ENCODE data around the gene USP16.

The USP16 gene

DNA sequence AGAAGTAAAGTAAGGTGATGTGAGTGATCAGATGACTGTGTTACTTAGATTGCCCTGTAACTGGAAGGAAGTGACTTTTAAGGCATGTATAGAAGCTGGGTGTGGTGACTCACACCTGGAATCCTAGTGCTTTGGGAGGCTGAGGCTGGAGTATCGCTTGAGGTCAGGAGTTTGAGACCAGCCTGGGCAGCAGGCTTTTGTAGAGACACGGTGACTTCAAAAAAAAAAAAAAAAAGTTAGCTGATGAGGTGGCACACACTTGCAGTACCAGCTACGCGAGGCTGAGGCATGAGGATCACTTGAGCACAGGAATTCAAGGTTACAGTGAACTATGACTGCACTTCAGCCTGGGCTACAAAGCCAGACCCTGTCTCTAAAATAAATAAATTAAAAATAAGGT is 2.3 kb upstream of the USP16 start:
- ChIA-PET POLR2A (interaction anchor here (0.9 to 2.1 kb wide), 2 partner anchors 20 to 51 kb away, joined by 3 to 12 read pairs; partner anchors contain the start of gene CCT8), CTCF (no interaction called here)
- DNase-seq (ENCODE audit: extremely low spot score), result no peak
- TF ChIP-seq LEF1 (IDR thresholded peaks at IDR 0.05; ENCODE audit: borderline replicate concordance) (no peak), FOXA1 (IDR thresholded peaks at IDR 0.05) (no peak), HDGF (IDR thresholded peaks at IDR 0.05; ENCODE audit: borderline replicate concordance) (no peak), TARDBP (IDR thresholded peaks at IDR 0.05) (no peak), NFRKB (IDR thresholded peaks at IDR 0.05) (no peak), ELF4 (IDR thresholded peaks at IDR 0.05) (no peak), ZNF384 (IDR thresholded peaks at IDR 0.05) (no peak), CTBP1 (IDR thresholded peaks at IDR 0.05; ENCODE audit: borderline replicate concordance) (no peak), FOXK2 (IDR thresholded peaks at IDR 0.05) (no peak), L3MBTL2 (conservative IDR thresholded peaks at IDR 0.05) (no peak), SUZ12 (IDR thresholded peaks at IDR 0.05) (no peak), SP1 (IDR thresholded peaks at IDR 0.05) (no peak), ARNT (IDR thresholded peaks at IDR 0.05) (no peak), FOXM1 (IDR thresholded peaks at IDR 0.05; ENCODE audit: borderline replicate concordance) (no peak)

DNA sequence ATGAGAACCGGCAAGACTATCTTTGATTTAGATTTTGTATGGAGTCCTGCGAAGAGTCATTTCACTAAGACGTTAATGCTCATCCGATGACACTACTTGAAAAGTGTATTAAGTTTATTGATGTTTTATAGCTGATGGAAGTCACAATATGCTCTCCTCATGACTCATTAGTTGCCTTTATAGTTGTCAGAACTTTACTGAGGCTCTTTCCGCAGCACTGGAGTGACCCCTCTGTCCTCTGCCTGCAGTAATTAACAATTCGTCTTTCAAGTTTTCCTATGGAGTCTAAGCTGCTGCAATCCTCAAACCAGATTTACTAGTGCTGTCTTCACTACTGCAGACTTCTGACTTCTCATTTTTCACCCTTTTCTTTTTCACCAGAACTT is 853 bp downstream of the USP16 start:
- POLR2A ChIA-PET, result interaction anchor here (0.7 to 4.5 kb wide), 14 partner anchors 8 to 130 kb away, joined by 3 to 55 read pairs (median 4); partner anchors contain the start of genes CCT8 and LTN1
- TF ChIP-seq HDGF (IDR thresholded peaks at IDR 0.05; ENCODE audit: borderline replicate concordance), result no peak
- no peak for TF ChIP-seq FOXM1 (IDR thresholded peaks at IDR 0.05; ENCODE audit: borderline replicate concordance)
- no peak for TF ChIP-seq ELF4 (IDR thresholded peaks at IDR 0.05)
- TF ChIP-seq PKNOX1 (IDR thresholded peaks at IDR 0.05), result no peak
- no peak for TF ChIP-seq SUZ12 (IDR thresholded peaks at IDR 0.05)
- TF ChIP-seq SP1 (IDR thresholded peaks at IDR 0.05), result no peak
- no peak for TF ChIP-seq TARDBP (IDR thresholded peaks at IDR 0.05)
- CTCF ChIA-PET, result no interaction called here
- DNase-seq (ENCODE audit: extremely low spot score), result no peak

GRCh38 chr21:29029524-29029923 is 5.1 kb downstream of the USP16 start:
- ChIA-PET POLR2A (no interaction called here), CTCF (no interaction called here)
- TF ChIP-seq CTBP1 (IDR thresholded peaks at IDR 0.05; ENCODE audit: borderline replicate concordance) (no peak), LEF1 (IDR thresholded peaks at IDR 0.05; ENCODE audit: borderline replicate concordance) (no peak), FOXA1 (IDR thresholded peaks at IDR 0.05) (no peak), SUZ12 (IDR thresholded peaks at IDR 0.05) (no peak), FOXK2 (IDR thresholded peaks at IDR 0.05) (no peak), HDGF (IDR thresholded peaks at IDR 0.05; ENCODE audit: borderline replicate concordance) (no peak), SP1 (IDR thresholded peaks at IDR 0.05) (no peak), BHLHE40 (IDR thresholded peaks at IDR 0.05; ENCODE audit: borderline replicate concordance) (no peak), NFRKB (IDR thresholded peaks at IDR 0.05) (no peak), L3MBTL2 (conservative IDR thresholded peaks at IDR 0.05) (no peak), ELF4 (IDR thresholded peaks at IDR 0.05) (no peak), TARDBP (IDR thresholded peaks at IDR 0.05) (no peak), FOXM1 (IDR thresholded peaks at IDR 0.05; ENCODE audit: borderline replicate concordance) (no peak), ARNT (IDR thresholded peaks at IDR 0.05) (no peak), PKNOX1 (IDR thresholded peaks at IDR 0.05) (no peak), ZNF384 (IDR thresholded peaks at IDR 0.05) (no peak)
- DNase-seq (ENCODE audit: extremely low spot score), result no peak

DNA sequence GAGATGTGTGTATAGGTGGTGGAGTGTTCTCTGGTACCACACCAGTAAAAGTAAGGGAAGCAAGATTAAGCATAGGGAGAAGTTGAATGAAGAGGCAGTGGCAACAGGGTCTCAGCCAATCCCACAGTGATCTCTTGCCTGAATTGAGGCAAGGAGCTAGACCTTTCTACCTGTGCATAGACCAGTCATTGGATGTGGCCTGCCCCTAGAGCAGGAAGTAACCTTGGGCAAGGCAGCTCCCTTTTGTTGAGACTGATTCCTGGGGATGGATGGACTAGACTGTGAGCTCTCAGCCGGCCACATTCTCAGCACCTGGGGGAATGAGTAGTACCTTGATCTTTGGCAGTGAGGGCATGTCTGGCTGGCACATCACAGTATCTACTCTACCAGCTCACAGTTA is 6.4 kb downstream of the USP16 start:
- TF ChIP-seq FOXK2 (IDR thresholded peaks at IDR 0.05) (no peak), FOXA1 (IDR thresholded peaks at IDR 0.05) (no peak), FOXM1 (IDR thresholded peaks at IDR 0.05; ENCODE audit: borderline replicate concordance) (no peak), SP1 (IDR thresholded peaks at IDR 0.05) (no peak), CTBP1 (IDR thresholded peaks at IDR 0.05; ENCODE audit: borderline replicate concordance) (no peak), L3MBTL2 (conservative IDR thresholded peaks at IDR 0.05) (no peak), LEF1 (IDR thresholded peaks at IDR 0.05; ENCODE audit: borderline replicate concordance) (no peak), TARDBP (IDR thresholded peaks at IDR 0.05) (no peak), ZNF384 (IDR thresholded peaks at IDR 0.05) (no peak), SUZ12 (IDR thresholded peaks at IDR 0.05) (no peak), PKNOX1 (IDR thresholded peaks at IDR 0.05) (no peak), NFRKB (IDR thresholded peaks at IDR 0.05) (no peak), BHLHE40 (IDR thresholded peaks at IDR 0.05; ENCODE audit: borderline replicate concordance) (no peak)
- DNase-seq (ENCODE audit: extremely low spot score), result no peak
- ChIA-PET POLR2A (no interaction called here), CTCF (interaction anchor here (1.0 kb wide), 1 partner anchor 10 kb away, joined by 4 read pairs; no protein-coding TSS in a partner anchor)

GRCh38 chr21:29033301-29033700 is 8.8 kb downstream of the USP16 start:
- DNase-seq (ENCODE audit: extremely low spot score), result no peak
- POLR2A ChIA-PET, result interaction anchor here (1.1 to 1.2 kb wide), 2 partner anchors 9 to 31 kb away, joined by 3 to 4 read pairs; partner anchors contain the start of gene USP16
- TF ChIP-seq SP1 (IDR thresholded peaks at IDR 0.05), result no peak
- no peak for TF ChIP-seq TARDBP (IDR thresholded peaks at IDR 0.05)
- TF ChIP-seq FOXK2 (IDR thresholded peaks at IDR 0.05), result no peak
- no peak for TF ChIP-seq ARNT (IDR thresholded peaks at IDR 0.05)
- TF ChIP-seq LEF1 (IDR thresholded peaks at IDR 0.05; ENCODE audit: borderline replicate concordance), result no peak
- no peak for TF ChIP-seq FOXA1 (IDR thresholded peaks at IDR 0.05)
- no peak for TF ChIP-seq NFRKB (IDR thresholded peaks at IDR 0.05)
- TF ChIP-seq FOXM1 (IDR thresholded peaks at IDR 0.05; ENCODE audit: borderline replicate concordance), result no peak
- TF ChIP-seq L3MBTL2 (conservative IDR thresholded peaks at IDR 0.05), result no peak
- CTCF ChIA-PET, result no interaction called here

GRCh38 chr21:29033871-29034270 is 9.4 kb downstream of the USP16 start:
- no peak for TF ChIP-seq TARDBP (IDR thresholded peaks at IDR 0.05)
- TF ChIP-seq FOXM1 (IDR thresholded peaks at IDR 0.05; ENCODE audit: borderline replicate concordance), result no peak
- TF ChIP-seq CTBP1 (IDR thresholded peaks at IDR 0.05; ENCODE audit: borderline replicate concordance), result no peak
- no peak for TF ChIP-seq BHLHE40 (IDR thresholded peaks at IDR 0.05; ENCODE audit: borderline replicate concordance)
- TF ChIP-seq LEF1 (IDR thresholded peaks at IDR 0.05; ENCODE audit: borderline replicate concordance), result no peak
- TF ChIP-seq SP1 (IDR thresholded peaks at IDR 0.05), result no peak
- TF ChIP-seq FOXA1 (IDR thresholded peaks at IDR 0.05), result no peak
- no peak for TF ChIP-seq ARNT (IDR thresholded peaks at IDR 0.05)
- no peak for TF ChIP-seq HDGF (IDR thresholded peaks at IDR 0.05; ENCODE audit: borderline replicate concordance)
- TF ChIP-seq NFRKB (IDR thresholded peaks at IDR 0.05), result no peak
- no peak for TF ChIP-seq ZNF384 (IDR thresholded peaks at IDR 0.05)
- no peak for TF ChIP-seq PKNOX1 (IDR thresholded peaks at IDR 0.05)
- TF ChIP-seq SUZ12 (IDR thresholded peaks at IDR 0.05), result no peak
- TF ChIP-seq FOXK2 (IDR thresholded peaks at IDR 0.05), result no peak
- no peak for TF ChIP-seq L3MBTL2 (conservative IDR thresholded peaks at IDR 0.05)
- TF ChIP-seq ELF4 (IDR thresholded peaks at IDR 0.05), result no peak
- CTCF ChIA-PET, result no interaction called here
- no peak for DNase-seq (ENCODE audit: extremely low spot score)
- POLR2A ChIA-PET, result interaction anchor here (1.1 kb wide), 1 partner anchor 9 kb away, joined by 4 read pairs; the partner anchor contains the start of gene USP16

All from HEK293T (cell line).